Right atrium auricular region (tissue), 2 donors: Measurements from ENCODE around the gene SPTBN1. TPM values are rescaled to one million over a fixed set of nuclear protein-coding genes. Genes with fewer than 3 reads are reported as not detected.

ENCODE experiments used
- DNase-seq: peaks from one replicate; pipeline ENCODE4 v3.0.0-alpha.2; 2019; ENCODE audit warnings: low spot score
- H3K27ac ChIP-seq, 2 donors: fragments of 200-600 bp; sonication (generic); 1 replicate in 1 of 2; 2 replicates in 1 of 2; pipeline ENCODE4 v1.5.1; 2016 to 2019
- H3K27me3 ChIP-seq, 2 donors: fragments of 200-600 bp; sonication (generic); one replicate each; pipeline versions ENCODE4 v1.5.1 to v1.6.0; 2017 to 2019
- H3K36me3 ChIP-seq: fragments of 200-600 bp; sonication (generic); one replicate; pipeline ENCODE4 v1.5.1; 2016
- H3K4me1 ChIP-seq, 2 donors: fragments of 200-600 bp; sonication (generic); one replicate each; pipeline versions ENCODE4 v1.5.1 to v1.6.0; 2017 to 2019
- H3K4me3 ChIP-seq, 2 donors: fragments of 200-600 bp; sonication (generic); 1 replicate in 1 of 2; 2 replicates in 1 of 2; pipeline ENCODE4 v1.5.1; 2017 to 2019; ENCODE audit warnings: mild to moderate bottlenecking in 1 of 2, moderate library complexity in 1 of 2
- H3K9me3 ChIP-seq, 2 donors: fragments of 200-600 bp; sonication (generic); one replicate each; pipeline ENCODE4 v1.5.1; 2019
- CTCF ChIP-seq, 2 donors: fragments of 200-600 bp; sonication (generic); IDR thresholded peaks; one replicate each; pipeline ENCODE4 v1.5.1; 2019; ENCODE audit warnings: antibody characterized with exemption in 2 of 2
- total RNA-seq, 2 donors: library from RNA; depleted of rRNA; stranded (reverse); fragments of >200 nt; gene quantifications; one replicate each; pipeline ENCODE4 v1.1.0, GENCODE V29; 2016

The SPTBN1 gene
- total RNA-seq, 2 donors from 2014 or later = 265 to 382 TPM

GRCh38 chr2:54572262-54572635 lies 116.1 kb downstream of the SPTBN1 start:
- Histone ChIP-seq H3K4me1 (peaks cover 0 to 97% of the 10 kb centered on the region in 2 donors), H3K9me3 (no peaks in the 10 kb centered on the region), H3K36me3 (no peaks in the 10 kb centered on the region), H3K27me3 (no peaks in the 10 kb centered on the region), H3K4me3 (no peak overlapping the region), H3K27ac (peak overlapping the region; percentile 75 to 77)
- no peak for TF ChIP-seq CTCF (IDR thresholded peaks at IDR 0.05)
- DNase-seq = no peak

- no peak for TF ChIP-seq CTCF (IDR thresholded peaks at IDR 0.05)
- DNase-seq = no peak
- Histone ChIP-seq H3K4me1 (peaks cover 0 to 100% of the 10 kb centered on the region in 2 donors), H3K9me3 (no peaks in the 10 kb centered on the region), H3K27ac (peak overlapping the region; percentile 75 to 77), H3K4me3 (no peak overlapping the region), H3K27me3 (no peaks in the 10 kb centered on the region), H3K36me3 (no peaks in the 10 kb centered on the region)
Measured at GRCh38 chr2:54572636-54573536, 116.8 kb downstream of the SPTBN1 start.

GRCh38 chr2:54573537-54573919 lies 117.4 kb downstream of the SPTBN1 start:
- Histone ChIP-seq H3K27ac (peak overlapping the region; percentile 75 to 77), H3K36me3 (no peaks in the 10 kb centered on the region), H3K27me3 (no peaks in the 10 kb centered on the region), H3K4me3 (no peak overlapping the region), H3K9me3 (no peaks in the 10 kb centered on the region), H3K4me1 (peaks cover 0 to 100% of the 10 kb centered on the region in 2 donors)
- TF ChIP-seq CTCF (IDR thresholded peaks at IDR 0.05) = no peak
- no peak for DNase-seq

- H3K4me1 ChIP-seq = peaks cover 0 to 100% of the 10 kb centered on the region in 2 donors
- H3K9me3 ChIP-seq = no peaks in the 10 kb centered on the region
- no peak overlapping the region for H3K4me3 ChIP-seq
- TF ChIP-seq CTCF (IDR thresholded peaks at IDR 0.05) = no peak
- no peaks in the 10 kb centered on the region for H3K27me3 ChIP-seq
- no peaks in the 10 kb centered on the region for H3K36me3 ChIP-seq
- H3K27ac ChIP-seq = peak overlapping the region; percentile 75 to 77
- no peak for DNase-seq
Measured at GRCh38 chr2:54574107-54574859, 118.2 kb downstream of the SPTBN1 start.

- no peaks in the 10 kb centered on the region for H3K36me3 ChIP-seq
- H3K9me3 ChIP-seq = no peaks in the 10 kb centered on the region
- H3K4me3 ChIP-seq = no peak overlapping the region
- no peaks in the 10 kb centered on the region for H3K27me3 ChIP-seq
- TF ChIP-seq CTCF (IDR thresholded peaks at IDR 0.05) = no peak
- H3K27ac ChIP-seq = peak overlapping the region; percentile 23 to 77
- H3K4me1 ChIP-seq = peaks cover 0 to 100% of the 10 kb centered on the region in 2 donors
- DNase-seq = no peak
Measured at GRCh38 chr2:54574860-54575247, 118.7 kb downstream of the SPTBN1 start.
